SK-N-SH (cell line): Measurements from ENCODE around the gene PTPN9. TPM values are rescaled to one million over a fixed set of nuclear protein-coding genes. Genes with fewer than 3 reads are reported as not detected.

Experiments used
- CTCF ChIA-PET: fragments of 300-600, 350-600 bp; formaldehyde crosslinking; extraction: SDS; loops from one replicate; lab custom pipeline; 2021; lab: Yijun Ruan, JAX
- POLR2A ChIA-PET: fragments of 350-600 bp; sonication (Branson Sonifier 250); formaldehyde crosslinking; extraction: SDS; loops from one replicate; lab custom pipeline; 2020; ENCODE audit warnings: antibody characterized with exemption, inconsistent platforms; lab: Yijun Ruan, JAX
- DNase-seq: peaks from one replicate; pipeline ENCODE4 v3.0.0; 2012
- H2AFZ ChIP-seq: fragments of 200-600 bp; sonication (generic); 2 replicates; pipeline ENCODE4 v1.8.1; 2016; ENCODE audit warnings: antibody characterized with exemption, mild to moderate bottlenecking, low read depth
- H3F3A ChIP-seq: fragments of 200-600 bp; sonication (generic); replicated peaks from 2 replicates; pipeline ENCODE3; 2016; ENCODE audit warnings: antibody characterized with exemption, mild to moderate bottlenecking; ENCODE audit not compliant: insufficient read depth
- H3K27ac ChIP-seq, 2 experiments: fragments of 200-500 bp in 1 of 2; fragments of 200-600 bp in 1 of 2; sonication (Bioruptor generic) in 1 of 2; sonication (generic), shearing (Covaris generic) in 1 of 2; 2 replicates each; pipeline versions ENCODE4 v1.5.1 to v1.6.1; 2014 to 2016; ENCODE audit warnings: low read depth in 2 of 2, inconsistent platforms in 1 of 2, low read length in 1 of 2, mild to moderate bottlenecking in 1 of 2, mixed read lengths in 1 of 2
- H3K27me3 ChIP-seq: fragments of 200-600 bp; sonication (generic), shearing (Covaris generic); 2 replicates; pipeline ENCODE4 v1.6.1; 2016; ENCODE audit warnings: mixed run types; ENCODE audit not compliant: insufficient read depth
- H3K36me3 ChIP-seq, 2 experiments: fragments of 200-500 bp in 1 of 2; fragments of 200-600 bp in 1 of 2; sonication (Bioruptor generic) in 1 of 2; sonication (generic) in 1 of 2; replicated peaks in 1 of 2; 2 replicates each; pipeline versions ENCODE3 to v1.5.1; 2014 to 2016; ENCODE audit warnings: low read length in 1 of 2, mild to moderate bottlenecking in 1 of 2; ENCODE audit not compliant: insufficient read depth in 2 of 2, control insufficient read depth in 1 of 2
- H3K4me1 ChIP-seq, 2 experiments: fragments of 200-500 bp in 1 of 2; fragments of 200-600 bp in 1 of 2; sonication (Bioruptor generic) in 1 of 2; sonication (generic), shearing (Covaris generic) in 1 of 2; 2 replicates each; pipeline versions ENCODE4 v1.5.1 to v1.6.1; 2014 to 2016; ENCODE audit warnings: low read depth in 1 of 2, low read length in 1 of 2, mixed run types in 1 of 2; ENCODE audit not compliant: insufficient read depth in 2 of 2, control insufficient read depth in 1 of 2
- H3K4me2 ChIP-seq: fragments of 200-600 bp; sonication (generic), shearing (Covaris generic); 2 replicates; pipeline ENCODE4 v1.6.1; 2017; ENCODE audit warnings: mixed run types
- H3K4me3 ChIP-seq, 2 experiments: fragments of 200-500 bp in 1 of 2; fragments of 200-600 bp in 1 of 2; sonication (Bioruptor generic) in 1 of 2; sonication (generic), shearing (Covaris generic) in 1 of 2; 2 replicates each; pipeline versions ENCODE4 v1.5.1 to v1.8.1; 2014 to 2016; ENCODE audit warnings: low read depth in 2 of 2, inconsistent platforms in 1 of 2, low read length in 1 of 2, mild to moderate bottlenecking in 1 of 2, mixed read lengths in 1 of 2, moderate library complexity in 1 of 2
- H3K79me2 ChIP-seq: fragments of 200-600 bp; sonication (generic); 2 replicates; pipeline ENCODE4 v1.8.1; 2017; ENCODE audit warnings: mild to moderate bottlenecking; ENCODE audit not compliant: insufficient read depth
- H3K9ac ChIP-seq: fragments of 200-600 bp; sonication (generic); 2 replicates; pipeline ENCODE4 v1.6.1; 2017; ENCODE audit warnings: mixed run types
- H3K9me2 ChIP-seq: fragments of 200-600 bp; sonication (generic); 2 replicates; pipeline ENCODE4 v1.6.1; 2017; ENCODE audit warnings: mixed run types
- H3K9me3 ChIP-seq: fragments of 200-600 bp; sonication (generic); 2 replicates; pipeline ENCODE4 v1.6.1; 2017; ENCODE audit warnings: mixed run types, mild to moderate bottlenecking, moderate library complexity
- H4K20me1 ChIP-seq: fragments of 200-600 bp; sonication (generic); 2 replicates; pipeline ENCODE4 v1.6.1; 2017; ENCODE audit warnings: mild to moderate bottlenecking, mixed run types; ENCODE audit not compliant: insufficient read depth
- EP300 ChIP-seq, 2 experiments: IDR thresholded peaks; 2 replicates each; pipeline versions ENCODE4 v1.4.0 to v1.6.1; 2012; ENCODE audit warnings: borderline replicate concordance in 1 of 2, low read depth in 1 of 2, low read length in 1 of 2
- FOXJ3 ChIP-seq: sonication (generic); formaldehyde crosslinking; IDR thresholded peaks from 2 replicates; pipeline ENCODE4 v1.5.1; 2020; ENCODE audit warnings: mild to moderate bottlenecking, missing genetic modification reagents
- FOXM1 ChIP-seq: IDR thresholded peaks from 2 replicates; pipeline ENCODE4 v1.4.0; 2012; ENCODE audit warnings: low read depth, mild to moderate bottlenecking
- GATA2 ChIP-seq: sonication (generic); formaldehyde crosslinking; IDR thresholded peaks from 2 replicates; pipeline ENCODE4 v1.5.0; 2020; ENCODE audit warnings: mild to moderate bottlenecking, missing genetic modification reagents
- JUND ChIP-seq: IDR thresholded peaks from 2 replicates; pipeline ENCODE4 v1.4.0; 2012
- MXI1 ChIP-seq: IDR thresholded peaks from 2 replicates; pipeline ENCODE4 v1.6.1; 2012; ENCODE audit warnings: mild to moderate bottlenecking, low read depth, low read length, improper control_type of control experiment
- NFIC ChIP-seq: IDR thresholded peaks from 2 replicates; pipeline ENCODE4 v1.4.0; 2012; ENCODE audit warnings: borderline replicate concordance
- NRF1 ChIP-seq: IDR thresholded peaks from 2 replicates; pipeline ENCODE4 v1.6.1; 2012; ENCODE audit warnings: low read depth, mild to moderate bottlenecking, low read length
- POLR2AphosphoS5 ChIP-seq: IDR thresholded peaks from 2 replicates; pipeline ENCODE4 v1.6.1; 2012; ENCODE audit warnings: low read depth, low read length
- RAD21 ChIP-seq: IDR thresholded peaks from 2 replicates; pipeline ENCODE4 v1.6.1; 2012; ENCODE audit warnings: mild to moderate bottlenecking, low read length
- RXRA ChIP-seq: IDR thresholded peaks from 2 replicates; pipeline ENCODE4 v1.4.0; 2012; ENCODE audit warnings: low read depth, mild to moderate bottlenecking, borderline replicate concordance
- SIN3A ChIP-seq: IDR thresholded peaks from 2 replicates; pipeline ENCODE4 v1.6.1; 2012; ENCODE audit warnings: low read depth, mild to moderate bottlenecking, low read length, moderate library complexity, borderline replicate concordance
- SMC3 ChIP-seq: IDR thresholded peaks from 2 replicates; pipeline ENCODE4 v1.6.1; 2012; ENCODE audit warnings: low read depth, low read length, improper control_type of control experiment
- TAF1 ChIP-seq: IDR thresholded peaks from 2 replicates; pipeline ENCODE4 v1.6.1; 2012; ENCODE audit warnings: low read depth, mild to moderate bottlenecking, low read length, moderate library complexity, borderline replicate concordance
- TCF12 ChIP-seq: IDR thresholded peaks from 2 replicates; pipeline ENCODE4 v1.4.0; 2012
- WGBS: methylation state at CpG from one replicate; pipeline ENCODE4 v1.1.6; 2017; ENCODE audit warnings: low lambda C conversion rate; 5-methylcytosine and 5-hydroxymethylcytosine counted together
- polyA plus RNA-seq, 3 experiments: library from polyadenylated mRNA; depleted of rRNA; stranded (reverse); fragments of >200 nt; gene quantifications; 2 replicates each; pipeline ENCODE4 v1.2.3, GENCODE V29; 2012
- TF ChIP-seq, protein P1 (sequence below): IDR thresholded peaks from 2 replicates; pipeline ENCODE4 v1.6.1; 2012; ENCODE audit warnings: mild to moderate bottlenecking, low read depth, low read length, moderate library complexity
- TF ChIP-seq, protein P2 (sequence below): fragments of 150-350 bp; IDR thresholded peaks from 2 replicates; pipeline ENCODE4 v1.6.1; 2017; ENCODE audit warnings: antibody characterized with exemption, low read length, low read depth, borderline replicate concordance
- TF ChIP-seq, protein P3 (sequence below): fragments of 200-600 bp; sonication (generic); IDR thresholded peaks from 2 replicates; pipeline ENCODE4 v1.6.1; 2017; ENCODE audit warnings: antibody characterized with exemption, mild to moderate bottlenecking, moderate library complexity

Gene PTPN9
- polyA plus RNA-seq, 1 of the 3 experiments (the other 2 are of a cell fraction) = 25.9 TPM

DNA sequence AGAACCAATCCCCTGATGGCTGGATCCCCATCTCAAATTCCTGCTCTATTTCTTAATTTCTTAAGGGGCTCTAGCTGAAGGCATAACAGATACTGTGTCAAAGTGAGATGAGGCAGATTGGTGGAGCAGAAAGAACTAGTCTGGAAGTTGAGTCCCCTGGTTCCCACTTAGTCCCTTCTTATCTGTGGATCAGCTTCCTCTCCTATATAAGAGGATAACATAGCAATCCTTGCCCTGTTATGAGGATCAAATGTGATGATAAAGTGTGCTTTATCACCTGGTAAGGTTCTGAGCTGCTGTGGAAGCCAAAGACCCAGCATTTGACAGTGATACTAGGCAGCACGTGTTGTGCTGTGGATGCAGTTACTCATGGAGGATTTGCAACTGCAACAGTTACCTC is 119.5 kb downstream of the PTPN9 start:
- H2AFZ ChIP-seq = no peak overlapping the region
- CTCF ChIA-PET = no interaction called here
- WGBS = 86% methylated on average over 1 of the region's 1 CpG
- H3K27me3 ChIP-seq = no peaks in the 10 kb centered on the region
- no peak overlapping the region for H3K27ac ChIP-seq
- H3K4me2 ChIP-seq = no peak overlapping the region
- H3K9ac ChIP-seq = no peak overlapping the region
- H3K36me3 ChIP-seq = peaks cover 0 to under 1% of the 10 kb centered on the region in 2 experiments
- H3K9me2 ChIP-seq = no peaks in the 10 kb centered on the region
- H3F3A ChIP-seq = peaks cover 15% of the 10 kb centered on the region
- H3K79me2 ChIP-seq = peaks cover 5% of the 10 kb centered on the region; the same call in 1 of the 2 replicates
- no peaks in the 10 kb centered on the region for H3K9me3 ChIP-seq
- H4K20me1 ChIP-seq = no peaks in the 10 kb centered on the region
- H3K4me1 ChIP-seq = peaks cover 0 to 8% of the 10 kb centered on the region in 2 experiments; a peak in 1 of 4 replicates
- POLR2A ChIA-PET = no interaction called here
- no peak for TF ChIP-seq TCF12
- TF ChIP-seq NRF1 = no peak
- no peak for TF ChIP-seq JUND
- TF ChIP-seq NFIC = no peak
- no peak for TF ChIP-seq SMC3
- no peak for TF ChIP-seq FOXM1
- TF ChIP-seq RAD21 = no peak
- TF ChIP-seq EP300 (IDR thresholded peaks at IDR 0.05; ENCODE audit: borderline replicate concordance in 1 of 2, low read depth in 1 of 2, low read length in 1 of 2) = no peak
- TF ChIP-seq, protein P1, sequence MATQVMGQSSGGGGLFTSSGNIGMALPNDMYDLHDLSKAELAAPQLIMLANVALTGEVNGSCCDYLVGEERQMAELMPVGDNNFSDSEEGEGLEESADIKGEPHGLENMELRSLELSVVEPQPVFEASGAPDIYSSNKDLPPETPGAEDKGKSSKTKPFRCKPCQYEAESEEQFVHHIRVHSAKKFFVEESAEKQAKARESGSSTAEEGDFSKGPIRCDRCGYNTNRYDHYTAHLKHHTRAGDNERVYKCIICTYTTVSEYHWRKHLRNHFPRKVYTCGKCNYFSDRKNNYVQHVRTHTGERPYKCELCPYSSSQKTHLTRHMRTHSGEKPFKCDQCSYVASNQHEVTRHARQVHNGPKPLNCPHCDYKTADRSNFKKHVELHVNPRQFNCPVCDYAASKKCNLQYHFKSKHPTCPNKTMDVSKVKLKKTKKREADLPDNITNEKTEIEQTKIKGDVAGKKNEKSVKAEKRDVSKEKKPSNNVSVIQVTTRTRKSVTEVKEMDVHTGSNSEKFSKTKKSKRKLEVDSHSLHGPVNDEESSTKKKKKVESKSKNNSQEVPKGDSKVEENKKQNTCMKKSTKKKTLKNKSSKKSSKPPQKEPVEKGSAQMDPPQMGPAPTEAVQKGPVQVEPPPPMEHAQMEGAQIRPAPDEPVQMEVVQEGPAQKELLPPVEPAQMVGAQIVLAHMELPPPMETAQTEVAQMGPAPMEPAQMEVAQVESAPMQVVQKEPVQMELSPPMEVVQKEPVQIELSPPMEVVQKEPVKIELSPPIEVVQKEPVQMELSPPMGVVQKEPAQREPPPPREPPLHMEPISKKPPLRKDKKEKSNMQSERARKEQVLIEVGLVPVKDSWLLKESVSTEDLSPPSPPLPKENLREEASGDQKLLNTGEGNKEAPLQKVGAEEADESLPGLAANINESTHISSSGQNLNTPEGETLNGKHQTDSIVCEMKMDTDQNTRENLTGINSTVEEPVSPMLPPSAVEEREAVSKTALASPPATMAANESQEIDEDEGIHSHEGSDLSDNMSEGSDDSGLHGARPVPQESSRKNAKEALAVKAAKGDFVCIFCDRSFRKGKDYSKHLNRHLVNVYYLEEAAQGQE = no peak
- TF ChIP-seq TAF1 = no peak
- TF ChIP-seq FOXJ3 = no peak
- TF ChIP-seq GATA2 = no peak
- TF ChIP-seq MXI1 = no peak
- TF ChIP-seq POLR2AphosphoS5 = no peak
- TF ChIP-seq SIN3A = no peak
- TF ChIP-seq, protein P2, sequence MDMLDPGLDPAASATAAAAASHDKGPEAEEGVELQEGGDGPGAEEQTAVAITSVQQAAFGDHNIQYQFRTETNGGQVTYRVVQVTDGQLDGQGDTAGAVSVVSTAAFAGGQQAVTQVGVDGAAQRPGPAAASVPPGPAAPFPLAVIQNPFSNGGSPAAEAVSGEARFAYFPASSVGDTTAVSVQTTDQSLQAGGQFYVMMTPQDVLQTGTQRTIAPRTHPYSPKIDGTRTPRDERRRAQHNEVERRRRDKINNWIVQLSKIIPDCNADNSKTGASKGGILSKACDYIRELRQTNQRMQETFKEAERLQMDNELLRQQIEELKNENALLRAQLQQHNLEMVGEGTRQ = no peak
- TF ChIP-seq, protein P3, sequence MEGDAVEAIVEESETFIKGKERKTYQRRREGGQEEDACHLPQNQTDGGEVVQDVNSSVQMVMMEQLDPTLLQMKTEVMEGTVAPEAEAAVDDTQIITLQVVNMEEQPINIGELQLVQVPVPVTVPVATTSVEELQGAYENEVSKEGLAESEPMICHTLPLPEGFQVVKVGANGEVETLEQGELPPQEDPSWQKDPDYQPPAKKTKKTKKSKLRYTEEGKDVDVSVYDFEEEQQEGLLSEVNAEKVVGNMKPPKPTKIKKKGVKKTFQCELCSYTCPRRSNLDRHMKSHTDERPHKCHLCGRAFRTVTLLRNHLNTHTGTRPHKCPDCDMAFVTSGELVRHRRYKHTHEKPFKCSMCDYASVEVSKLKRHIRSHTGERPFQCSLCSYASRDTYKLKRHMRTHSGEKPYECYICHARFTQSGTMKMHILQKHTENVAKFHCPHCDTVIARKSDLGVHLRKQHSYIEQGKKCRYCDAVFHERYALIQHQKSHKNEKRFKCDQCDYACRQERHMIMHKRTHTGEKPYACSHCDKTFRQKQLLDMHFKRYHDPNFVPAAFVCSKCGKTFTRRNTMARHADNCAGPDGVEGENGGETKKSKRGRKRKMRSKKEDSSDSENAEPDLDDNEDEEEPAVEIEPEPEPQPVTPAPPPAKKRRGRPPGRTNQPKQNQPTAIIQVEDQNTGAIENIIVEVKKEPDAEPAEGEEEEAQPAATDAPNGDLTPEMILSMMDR = no peak
- no peak for TF ChIP-seq RXRA
- H3K4me3 ChIP-seq = no peak overlapping the region
- DNase-seq = no peak
